GM18868 (cell line): ENCODE measurements around the gene C19orf81.

ENCODE experiments used
- ATAC-seq: cut with Tn5 transposase; IDR thresholded peaks from one replicate; pipeline ENCODE4 v1.9.1; 2021; ENCODE audit warnings: mild to moderate bottlenecking, moderate library complexity; ENCODE audit not compliant: unreplicated experiment

C19orf81 gene

DNA sequence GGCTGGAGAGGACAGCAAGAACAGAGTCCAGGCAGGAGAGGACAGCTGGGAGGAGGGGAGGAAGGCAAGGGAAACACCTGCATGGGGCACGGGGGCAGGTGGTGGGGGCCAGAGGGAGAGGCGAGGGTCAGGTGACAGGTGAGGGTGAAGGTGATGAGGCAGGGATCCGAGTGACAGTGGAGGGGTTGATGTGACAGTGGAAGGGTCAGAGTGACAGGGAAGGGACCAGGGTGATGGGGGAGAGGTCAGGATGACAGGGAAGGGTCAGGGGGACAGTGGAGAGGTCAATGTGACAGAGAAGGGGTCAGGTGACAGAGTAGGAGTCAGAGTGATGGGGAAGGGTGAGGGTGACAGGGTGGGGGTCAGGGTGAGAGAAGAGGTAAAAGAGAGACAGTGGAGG is 29.1 kb downstream of the C19orf81 start:
- no peak for ATAC-seq

DNA sequence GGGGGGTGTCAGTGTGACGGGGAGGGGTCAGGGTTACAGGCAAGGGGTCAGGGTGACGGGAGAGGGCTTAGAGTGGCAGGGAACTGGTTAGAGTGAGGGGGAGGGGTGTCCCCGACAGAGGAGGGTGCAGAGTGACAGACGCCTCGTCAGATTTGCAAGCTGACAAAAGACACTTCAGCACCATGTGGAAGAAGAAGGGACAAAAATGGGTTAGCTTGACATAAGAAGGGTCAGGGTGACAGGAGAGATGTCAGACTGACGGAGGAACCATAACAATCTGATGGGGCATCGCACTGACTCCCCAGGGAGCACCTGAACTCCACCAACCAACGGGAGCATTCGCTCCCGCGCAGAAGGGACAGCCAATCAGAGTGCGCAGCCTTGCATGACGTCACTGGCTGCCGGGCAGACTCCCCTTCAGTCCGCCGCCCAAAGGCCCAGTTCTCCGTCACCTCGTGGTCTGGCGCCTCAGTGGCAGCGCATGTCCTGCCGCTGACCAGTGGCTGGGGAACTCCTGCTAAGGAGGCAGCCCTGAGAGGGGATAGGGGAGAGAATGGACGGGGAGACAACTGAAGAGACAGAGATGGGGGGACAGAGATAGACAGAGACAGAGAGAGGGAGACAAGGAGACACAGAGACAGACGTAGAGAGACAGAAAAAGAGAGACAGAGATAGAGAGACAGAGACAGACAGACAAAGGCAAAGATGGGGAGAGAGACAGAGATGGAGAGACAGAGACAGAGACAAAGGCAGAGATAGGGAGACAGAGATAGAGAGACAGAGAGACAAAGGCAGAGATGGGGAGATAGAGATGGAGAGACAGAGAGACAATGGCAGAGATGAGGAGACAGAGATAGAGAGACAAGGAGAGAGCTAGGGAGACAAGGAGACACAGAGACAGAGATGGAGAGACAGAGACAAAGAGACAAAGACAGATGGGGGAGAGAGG is 30.2 kb downstream of the C19orf81 start:
- ATAC-seq = no peak

DNA sequence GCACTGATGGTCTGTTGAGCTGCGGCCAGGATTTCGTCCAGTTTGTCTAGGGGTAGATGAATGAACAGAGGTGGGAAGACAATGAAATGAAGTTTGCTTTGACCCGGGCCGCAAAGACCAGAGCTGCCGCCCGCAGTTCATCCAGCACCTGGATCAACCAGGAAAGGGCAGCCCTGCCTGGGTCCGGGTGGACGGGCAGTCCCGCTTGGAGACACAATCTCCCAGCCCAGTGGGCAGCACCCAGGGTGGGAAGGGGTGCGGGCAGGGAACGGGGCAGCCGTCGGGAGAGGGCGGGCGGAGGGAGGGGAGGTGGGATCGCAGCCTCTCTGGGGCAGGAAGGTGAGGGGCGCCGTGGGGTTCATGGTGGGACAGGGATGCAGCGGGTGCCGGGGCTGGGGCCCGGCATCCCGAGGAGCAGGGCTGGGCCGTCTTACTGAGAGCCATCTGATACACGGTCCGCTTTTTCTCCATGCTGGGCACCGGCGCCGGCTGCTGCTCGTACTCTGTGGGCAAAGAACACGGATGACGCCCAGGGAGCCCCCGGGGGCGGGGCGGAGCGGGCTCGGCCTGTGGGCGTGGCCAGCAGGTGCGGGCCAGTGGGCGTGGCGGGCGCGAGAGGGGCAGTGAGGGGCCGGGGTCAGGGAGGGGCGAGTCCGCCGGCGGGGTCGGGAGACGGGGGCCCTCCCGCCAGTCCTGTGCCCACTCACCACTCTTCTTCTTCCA is 37.2 kb downstream of the C19orf81 start:
- ATAC-seq = no peak

DNA sequence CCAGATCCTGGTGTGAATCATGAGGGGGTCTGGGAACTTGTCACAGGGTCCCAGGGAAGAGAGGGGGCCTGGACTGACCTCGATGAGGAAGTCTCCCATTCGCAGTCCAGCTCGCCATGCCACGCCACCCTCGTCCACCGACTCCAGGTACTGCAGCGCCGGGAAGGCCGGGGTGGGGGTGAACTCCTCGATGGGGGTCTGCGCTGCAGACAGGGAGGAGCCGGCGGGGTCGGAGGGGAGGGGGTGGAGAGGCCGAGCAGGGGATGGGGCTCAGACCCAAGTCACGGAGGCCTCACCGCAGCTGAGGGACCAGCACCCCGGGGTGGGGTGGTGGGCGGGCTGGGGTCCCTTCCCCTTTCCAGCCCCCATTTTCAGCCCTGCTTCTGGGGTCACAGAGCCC is 39.5 kb downstream of the C19orf81 start:
- ATAC-seq = no peak

DNA sequence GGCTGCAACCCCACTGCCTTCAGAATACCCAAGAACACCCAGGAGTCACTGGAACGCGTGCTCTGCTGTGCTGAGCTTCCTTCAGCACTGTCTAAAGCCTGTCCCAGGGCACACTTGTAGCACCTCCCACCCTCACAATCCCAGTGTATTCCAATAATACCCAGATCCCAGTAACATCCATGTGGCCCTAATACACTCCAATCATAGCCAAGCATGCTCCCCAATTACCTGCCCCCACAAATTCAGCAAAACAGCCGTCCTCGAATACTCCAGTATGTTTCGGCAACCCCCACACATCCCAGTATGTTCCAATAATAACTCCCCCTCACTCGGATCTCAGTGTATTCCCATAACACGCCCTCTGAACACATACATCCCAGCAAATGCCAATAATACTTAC is 41.2 kb downstream of the C19orf81 start:
- no peak for ATAC-seq

DNA sequence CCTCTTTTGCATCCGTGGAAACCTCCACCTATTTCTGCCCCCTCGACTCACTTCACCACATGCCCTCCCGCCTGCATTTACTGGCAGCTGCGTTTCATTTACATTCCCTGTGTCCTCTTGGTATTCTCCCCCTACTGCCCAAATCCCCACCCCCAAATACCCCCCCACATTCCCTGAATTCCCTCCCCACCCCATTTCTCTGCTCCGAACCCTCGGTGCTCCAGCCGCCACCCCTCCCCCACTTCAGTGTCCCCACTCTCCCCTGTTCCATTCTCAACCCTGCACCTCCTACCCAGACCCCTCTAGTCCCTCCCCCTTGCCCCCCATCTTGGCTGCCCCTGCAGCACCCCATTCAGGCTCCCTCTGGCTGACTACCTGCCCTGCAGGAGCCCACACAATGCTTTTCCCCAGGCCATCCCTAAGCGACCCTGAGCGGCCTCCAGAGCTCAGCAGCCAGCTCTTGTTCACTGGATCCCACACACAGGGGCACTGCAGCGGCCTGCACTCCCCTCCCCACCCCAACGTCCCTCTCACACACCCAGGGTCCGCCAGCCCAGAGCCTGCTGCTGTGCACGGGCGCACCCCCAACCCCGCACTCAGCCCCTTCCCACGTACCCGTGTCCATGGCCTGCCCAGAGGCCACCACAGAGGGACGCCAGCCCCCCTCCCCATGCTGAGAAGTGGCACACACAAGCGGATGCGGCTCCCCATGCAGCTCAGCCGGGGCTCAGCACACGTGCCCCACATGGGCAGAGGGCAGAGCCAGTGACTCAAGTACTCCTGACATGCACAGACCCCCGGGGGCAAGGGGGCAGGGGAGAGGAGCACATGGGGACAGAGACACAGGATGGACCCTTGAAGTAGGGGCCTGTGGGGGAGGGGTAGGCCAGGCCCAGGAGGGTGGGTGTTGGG is 44.1 kb downstream of the C19orf81 start:
- no peak for ATAC-seq

DNA sequence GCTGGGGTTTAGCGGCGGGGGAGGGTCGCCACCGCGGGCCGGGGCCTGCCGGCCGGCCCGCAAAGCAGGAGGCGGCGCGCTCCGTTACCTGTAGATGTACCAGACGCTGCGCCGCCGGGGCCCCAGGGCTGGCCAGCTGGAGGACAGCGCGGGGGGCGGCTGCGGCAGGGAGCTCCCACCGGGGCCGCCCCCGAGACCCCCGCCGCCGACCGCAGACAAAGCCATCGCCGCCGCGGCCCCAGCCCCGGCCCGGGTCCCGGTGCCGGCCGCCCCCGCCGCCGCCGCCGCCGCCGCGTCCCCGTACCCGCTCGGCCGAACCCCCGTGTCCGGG is 45.5 kb downstream of the C19orf81 start:
- ATAC-seq = no peak

DNA sequence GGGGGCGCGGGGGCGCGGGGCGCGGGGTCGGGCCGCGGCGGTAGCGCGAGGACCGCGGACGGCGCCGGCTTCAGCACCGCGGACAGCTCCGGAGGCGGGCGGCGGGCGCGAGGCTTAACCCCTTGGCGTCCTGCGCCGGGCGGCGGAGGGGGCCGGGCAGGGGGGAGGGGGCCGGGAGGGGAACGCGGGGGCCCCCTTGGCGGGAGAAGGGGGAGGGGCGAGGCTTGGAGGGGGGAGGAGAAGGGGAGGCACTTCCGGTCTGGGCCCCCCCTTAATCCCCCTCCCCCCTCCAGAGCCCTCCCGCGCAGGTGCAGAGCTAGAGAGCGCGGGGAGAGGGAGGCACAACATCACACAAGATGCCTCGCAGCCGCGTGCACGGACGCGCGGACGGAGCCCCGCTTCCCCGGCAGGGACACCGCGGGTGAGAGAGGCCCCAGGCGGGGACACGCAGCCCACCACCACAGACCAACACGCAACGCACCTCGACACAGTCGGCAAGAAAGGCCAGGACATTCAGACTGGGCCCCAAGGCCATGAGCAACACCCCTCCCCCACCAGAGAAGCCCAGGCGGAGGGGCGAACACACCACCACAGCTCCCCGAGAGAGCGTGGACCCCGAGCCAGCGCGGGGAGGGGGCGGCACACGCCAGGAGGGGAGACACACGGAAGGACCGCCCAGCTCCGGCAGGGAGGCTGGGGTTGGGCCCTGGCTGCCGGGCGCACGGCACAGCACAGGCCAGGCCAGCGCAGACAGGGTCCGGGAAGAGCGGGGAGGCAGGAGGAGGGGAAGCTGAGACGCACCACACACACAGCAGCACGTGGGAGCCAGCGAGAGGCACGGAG is 46.2 kb downstream of the C19orf81 start:
- ATAC-seq = no peak

DNA sequence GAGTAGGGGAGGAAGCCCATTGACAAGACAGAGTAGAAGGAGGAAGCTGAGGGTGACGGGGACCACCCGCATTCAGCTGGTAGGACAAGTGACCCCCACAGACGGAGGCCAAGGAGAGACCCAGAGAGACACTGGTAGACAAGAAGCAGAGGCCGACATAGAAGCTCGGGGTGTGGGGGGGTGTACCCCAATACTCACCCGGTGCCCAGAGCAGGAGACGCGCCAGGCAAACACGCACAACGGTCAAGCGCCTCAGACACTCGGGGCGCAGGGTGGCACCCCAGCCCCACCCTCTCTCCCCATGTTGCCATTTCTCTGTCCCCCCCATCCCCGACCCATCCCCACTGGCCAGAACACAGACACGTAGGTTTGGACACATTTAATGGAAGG is 46.8 kb downstream of the C19orf81 start:
- ATAC-seq = no peak

DNA sequence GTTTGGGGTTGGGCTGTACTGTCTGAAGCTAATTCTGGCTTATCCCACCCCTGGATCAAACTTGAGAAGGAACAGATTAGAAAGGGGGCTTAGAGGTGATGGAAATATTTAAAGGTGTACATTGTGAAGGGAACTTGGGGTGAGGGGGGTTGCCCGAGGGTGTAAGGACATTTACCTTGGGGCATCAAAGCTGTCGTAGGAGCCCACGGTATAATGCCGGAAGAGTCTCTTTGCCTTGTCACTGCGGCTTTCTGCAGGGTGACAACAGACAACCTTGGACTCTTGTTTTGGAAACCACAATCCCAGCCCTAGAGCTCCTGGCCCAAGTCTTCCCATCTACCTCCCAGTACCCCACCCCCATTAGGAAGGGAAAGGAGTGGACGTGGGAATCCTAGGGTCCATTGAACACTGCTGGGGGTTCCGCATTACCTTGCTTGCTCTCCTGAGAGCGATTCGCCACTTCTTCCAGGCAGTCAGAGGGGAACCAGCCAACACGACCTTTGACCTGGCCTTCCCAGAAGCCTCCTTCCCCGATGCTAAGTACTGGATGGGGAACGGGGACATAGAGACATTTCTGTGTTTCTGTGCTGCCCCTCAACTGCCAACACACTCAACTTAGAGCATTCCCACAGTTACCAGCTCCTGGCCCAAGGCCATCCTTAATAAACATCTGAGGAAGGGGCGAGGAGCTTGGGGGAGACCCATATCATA is 48.3 kb downstream of the C19orf81 start:
- no peak for ATAC-seq

DNA sequence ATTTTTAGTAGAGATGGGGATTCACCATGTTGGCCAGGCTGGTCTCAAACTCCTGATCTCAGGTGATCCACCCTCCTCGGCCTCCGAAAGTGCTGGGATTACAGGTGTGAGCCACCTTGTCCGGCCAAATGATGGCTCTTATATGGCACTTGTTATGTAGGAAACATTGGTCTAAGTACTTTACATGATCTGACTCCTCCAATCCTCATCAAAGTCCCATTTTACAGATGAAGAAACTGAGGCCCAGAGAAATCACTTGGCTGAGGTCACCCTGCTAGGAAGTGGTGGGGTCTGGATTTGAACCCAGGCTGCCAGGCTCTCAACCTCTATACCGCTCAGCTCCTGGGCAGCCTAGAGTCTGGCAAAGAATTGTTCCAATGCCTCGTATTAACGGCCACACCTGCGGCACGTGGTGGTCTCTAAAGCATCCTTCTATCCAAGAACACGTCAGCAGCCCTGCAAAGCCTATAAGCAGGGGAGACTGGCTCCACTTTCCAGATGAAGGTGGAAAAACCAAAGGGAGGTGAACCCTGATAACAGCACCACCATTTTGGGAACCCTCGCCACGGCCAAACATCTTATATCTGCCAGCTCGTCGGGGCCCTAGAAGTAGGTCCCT is 52.2 kb downstream of the C19orf81 start:
- ATAC-seq = no peak

DNA sequence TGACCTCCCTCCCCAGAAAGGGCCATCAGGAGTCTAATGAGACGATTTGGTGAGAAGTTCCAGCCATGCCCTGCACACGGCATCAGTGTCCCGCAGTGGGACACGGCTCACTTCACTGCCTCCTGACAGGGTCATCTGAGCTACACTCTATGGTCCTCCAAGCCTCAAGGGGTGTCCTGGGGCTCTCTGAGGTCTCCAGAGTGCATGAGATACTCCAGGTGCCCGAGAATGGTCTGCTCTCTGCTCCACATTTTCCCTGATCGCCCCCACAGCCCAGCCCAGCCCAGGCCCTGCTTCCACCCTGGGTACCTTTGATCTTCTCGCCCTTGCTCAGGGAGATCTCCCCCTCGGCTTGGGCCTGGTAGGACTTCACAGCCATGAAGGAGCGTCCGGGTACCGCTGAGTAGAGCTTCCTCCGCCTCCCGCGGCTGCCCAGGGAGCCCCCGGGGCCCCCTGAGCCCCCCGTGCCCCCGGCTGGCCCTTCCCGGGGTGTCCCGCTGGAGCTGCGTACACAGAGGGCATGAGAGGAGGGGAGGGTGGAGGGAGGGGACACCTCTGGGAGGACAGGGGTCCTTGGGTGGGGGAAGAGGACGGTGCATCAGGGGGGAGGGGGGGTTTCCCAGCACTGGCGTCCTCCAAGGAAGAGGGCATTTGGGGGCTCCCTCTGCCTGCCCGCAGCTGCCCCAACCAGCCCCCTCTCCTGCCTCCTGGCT is 53.1 kb downstream of the C19orf81 start:
- ATAC-seq = no peak

DNA sequence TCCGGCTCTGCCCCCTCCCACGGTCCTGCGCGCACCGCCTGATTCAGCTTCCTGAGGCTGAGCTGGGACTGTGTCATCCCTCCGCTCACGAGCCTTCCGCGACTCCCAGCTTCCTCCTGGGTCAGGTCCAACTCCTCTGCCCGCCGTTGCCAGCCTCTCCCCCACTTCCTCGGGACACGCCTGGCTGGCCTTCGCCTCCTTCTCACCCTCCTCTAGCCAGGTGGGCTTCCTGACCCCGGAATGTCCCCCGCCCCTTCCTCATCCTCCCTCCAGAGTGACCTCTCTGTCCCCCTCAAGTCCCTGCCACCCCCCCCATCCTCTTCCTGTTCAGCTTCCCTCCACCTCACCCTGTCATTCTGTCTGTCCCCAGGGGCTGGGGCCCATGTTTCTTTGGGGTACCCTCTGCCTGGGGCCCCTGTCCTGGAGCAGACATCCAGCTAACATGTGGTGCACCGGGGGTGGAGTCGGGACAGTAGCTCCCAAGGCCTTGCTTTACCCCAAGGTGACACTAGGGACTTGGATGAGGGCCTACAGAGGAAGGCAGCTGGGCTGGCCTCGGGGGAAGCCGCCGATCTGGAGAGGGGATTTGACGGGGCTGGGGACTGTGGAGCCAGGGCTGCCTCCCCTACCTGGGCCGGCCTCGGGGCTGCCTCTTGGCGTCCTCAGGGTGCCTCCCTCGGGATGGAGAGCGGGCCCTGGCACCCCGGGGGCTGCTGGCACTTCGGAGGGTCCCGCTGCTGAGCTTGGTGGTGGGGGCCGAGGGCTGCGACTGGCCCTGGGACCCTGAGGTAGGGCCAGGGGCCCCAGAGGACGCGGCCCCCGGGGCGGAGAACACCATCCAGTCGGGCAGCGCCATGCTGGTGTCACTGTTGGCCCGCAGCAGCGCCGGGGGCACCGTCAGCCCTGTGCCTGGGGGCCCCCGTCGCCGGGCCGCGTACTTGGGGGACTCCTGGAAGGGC is 53.9 kb downstream of the C19orf81 start:
- no peak for ATAC-seq

DNA sequence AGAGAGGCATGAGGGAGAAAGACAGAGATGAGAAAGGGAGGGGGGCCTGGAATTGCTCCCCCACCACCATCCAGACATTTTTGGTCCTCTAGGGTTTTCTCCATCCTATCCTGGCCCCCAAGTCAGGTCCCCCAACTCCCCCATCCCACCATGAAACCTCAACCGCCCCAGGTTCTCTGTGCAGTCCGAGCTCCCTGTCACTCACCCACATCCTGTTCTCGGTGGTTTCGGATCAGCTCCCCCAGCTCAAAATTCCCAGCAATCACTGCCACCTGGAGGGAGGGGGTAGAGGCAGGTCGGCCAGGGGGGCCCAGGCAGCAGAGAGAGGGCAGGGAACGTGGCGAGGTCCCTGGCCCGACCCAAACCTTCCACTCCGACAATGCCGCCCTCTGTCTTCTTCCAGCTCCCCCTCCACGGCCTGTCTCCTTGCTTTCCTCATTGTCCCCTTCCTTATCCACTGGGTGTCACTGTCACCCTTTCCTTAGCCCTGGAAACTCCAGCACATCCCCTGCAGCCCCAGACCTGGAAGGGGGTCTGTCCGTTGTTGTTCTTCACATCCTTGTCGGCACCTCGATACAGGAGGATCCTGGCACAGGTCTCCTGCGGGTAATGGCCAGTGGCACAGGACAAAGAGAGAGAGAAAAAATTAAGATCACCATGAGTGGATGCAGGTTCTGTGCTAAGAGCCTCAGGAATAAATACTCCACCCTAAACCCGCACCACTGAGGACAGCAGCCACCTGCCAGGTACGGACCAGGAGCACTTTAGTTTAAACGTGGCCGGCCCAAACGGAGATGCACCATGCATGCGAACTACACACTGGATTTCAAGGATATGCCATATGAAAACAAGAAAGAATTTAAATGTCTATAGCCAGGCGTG is 54.9 kb downstream of the C19orf81 start:
- no peak for ATAC-seq

DNA sequence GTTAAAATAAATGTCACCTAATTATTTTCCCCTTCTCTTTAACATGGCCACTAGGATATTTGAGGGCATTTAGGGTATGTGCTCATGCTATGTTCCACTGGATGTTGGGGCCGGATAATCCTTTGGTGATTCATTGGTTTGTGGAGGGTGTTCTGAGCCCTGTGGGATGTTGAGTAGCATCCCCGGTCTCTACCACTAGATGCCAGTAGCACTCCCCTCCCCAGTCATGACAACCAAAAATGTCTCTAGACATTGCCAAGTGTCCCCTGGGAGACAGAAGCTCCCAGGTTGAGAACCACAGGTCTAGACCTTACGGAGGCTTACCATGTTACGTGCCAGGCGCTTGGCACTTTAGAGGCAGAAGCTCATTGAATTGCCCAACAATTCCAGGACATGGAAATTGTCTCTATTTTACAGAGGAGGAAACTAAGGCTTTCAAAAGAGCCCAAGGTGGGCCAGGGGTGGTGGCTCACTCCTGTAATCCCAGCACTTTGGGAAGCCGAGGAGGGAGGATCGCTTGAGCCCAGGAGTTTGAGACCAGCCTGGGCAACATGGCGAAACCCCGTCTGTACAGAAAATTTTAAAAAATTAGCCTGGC is 56.3 kb downstream of the C19orf81 start:
- ATAC-seq = no peak

DNA sequence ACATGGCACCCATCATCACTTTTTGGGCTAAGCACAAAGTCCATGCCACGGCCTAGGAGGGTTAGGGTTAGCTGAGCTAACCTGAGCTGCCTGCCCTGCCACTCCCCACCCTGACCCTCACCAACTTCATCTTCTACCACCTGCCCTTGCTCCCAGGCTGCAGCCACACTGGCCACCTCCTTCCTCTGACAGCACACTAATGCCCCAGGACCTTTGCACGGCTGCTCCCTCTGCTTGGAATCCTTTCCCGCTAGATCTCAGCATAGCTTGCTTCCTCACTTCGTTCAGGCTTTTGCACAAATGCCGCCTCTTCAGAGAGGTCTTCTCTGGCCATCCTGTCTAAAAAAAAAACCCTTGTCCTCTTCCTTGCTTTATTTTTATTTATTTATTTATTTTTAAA is 57.1 kb downstream of the C19orf81 start:
- no peak for ATAC-seq
